WI38 (cell line): Measurements from ENCODE around the gene ARF1.

Experiments used
- H3K4me3 ChIP-seq: 2 replicates; pipeline ENCODE4 v1.5.1; 2011; ENCODE audit warnings: low read depth, mild to moderate bottlenecking, control low read depth, low read length
- CTCF ChIP-seq: IDR thresholded peaks from 2 replicates; pipeline ENCODE4 v1.5.1; 2012; ENCODE audit warnings: low read depth, mild to moderate bottlenecking, control low read depth, low read length

The ARF1 gene

GRCh38 chr1:228073061-228073856, 9.2 kb upstream of the ARF1 start:
- no peak for TF ChIP-seq CTCF
- H3K4me3 ChIP-seq, result no peak overlapping the region

- TF ChIP-seq CTCF, result no peak
These were observed 8.5 kb upstream of the ARF1 start for GRCh38 chr1:228073857-228074545.

GRCh38 chr1:228074954-228075730, 7.4 kb upstream of the ARF1 start:
- H3K4me3 ChIP-seq, result no peak overlapping the region
- TF ChIP-seq CTCF, result no peak

More at GRCh38 chr1:228073857-228074545, 8.5 kb upstream of the ARF1 start:
- no peak overlapping the region for H3K4me3 ChIP-seq

- no peak for TF ChIP-seq CTCF
- H3K4me3 ChIP-seq, result no peak overlapping the region
These were observed 6.7 kb upstream of the ARF1 start for GRCh38 chr1:228075801-228076271.

- no peak overlapping the region for H3K4me3 ChIP-seq
- no peak for TF ChIP-seq CTCF
These were observed 5.6 kb upstream of the ARF1 start for GRCh38 chr1:228076796-228077430.

- H3K4me3 ChIP-seq, result no peak overlapping the region
- TF ChIP-seq CTCF, result no peak
These were observed 4.8 kb upstream of the ARF1 start for GRCh38 chr1:228077565-228078330.
